ENCODE data around the gene MYO5A. TPM values are rescaled to one million over a fixed set of nuclear protein-coding genes. Genes with fewer than 3 reads are reported as not detected.
"Not testable (repeated sequence)": the region's sequence is repeated elsewhere in the genome, so short reads cannot be mapped to it uniquely, and the experiment has no call there.

Gene MYO5A
- total RNA-seq, 1 donor from 2014 or later = 55.0 TPM

DNA sequence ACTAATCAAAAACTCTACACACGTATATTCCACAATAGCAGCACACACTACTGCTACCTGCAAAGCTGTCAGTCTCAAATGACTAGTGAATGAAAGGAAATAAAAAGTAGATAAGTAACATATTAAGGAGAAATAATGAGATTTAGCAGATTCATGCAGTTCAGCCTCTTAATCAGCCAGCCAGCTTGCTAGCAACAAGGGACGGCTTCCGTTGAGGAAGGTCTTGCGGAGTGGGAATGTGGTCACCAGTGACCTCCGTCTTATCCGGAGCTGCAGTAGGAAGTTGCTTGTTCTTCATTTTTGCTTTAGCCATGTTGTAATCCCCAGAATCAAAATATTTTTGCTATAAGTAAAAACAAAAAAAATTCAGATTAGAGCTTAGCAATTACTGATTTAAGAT, 23.1 kb upstream of the MYO5A start:
- no peaks in the 10 kb centered on the region for H3K9me3 ChIP-seq
- no peak overlapping the region for H3K4me3 ChIP-seq
- no peak for DNase-seq (ENCODE audit: low spot score in 2 of 2)
- intact Hi-C loops (cut with DNase I) = no loop called here
- H3K4me1 ChIP-seq = peaks cover 0 to 6% of the 10 kb centered on the region in 2 donors
- H3K27me3 ChIP-seq = no peaks in the 10 kb centered on the region
- TF ChIP-seq CTCF (IDR thresholded peaks at IDR 0.05) = no peak
- H3K36me3 ChIP-seq = peaks cover 32 to 59% of the 10 kb centered on the region in 2 donors
- no peak overlapping the region for H3K27ac ChIP-seq

- DNase-seq (ENCODE audit: low spot score in 2 of 2); H3K9me3 ChIP-seq; H3K4me1 ChIP-seq; H3K27ac ChIP-seq; intact Hi-C loops (cut with DNase I); H3K4me3 ChIP-seq; H3K27me3 ChIP-seq: not testable (repeated sequence)
- peaks cover 37 to 59% of the 10 kb centered on the region in 2 donors for H3K36me3 ChIP-seq
Measured at GRCh38 chr15:52551186-52551585, 22.5 kb upstream of the MYO5A start.

DNA sequence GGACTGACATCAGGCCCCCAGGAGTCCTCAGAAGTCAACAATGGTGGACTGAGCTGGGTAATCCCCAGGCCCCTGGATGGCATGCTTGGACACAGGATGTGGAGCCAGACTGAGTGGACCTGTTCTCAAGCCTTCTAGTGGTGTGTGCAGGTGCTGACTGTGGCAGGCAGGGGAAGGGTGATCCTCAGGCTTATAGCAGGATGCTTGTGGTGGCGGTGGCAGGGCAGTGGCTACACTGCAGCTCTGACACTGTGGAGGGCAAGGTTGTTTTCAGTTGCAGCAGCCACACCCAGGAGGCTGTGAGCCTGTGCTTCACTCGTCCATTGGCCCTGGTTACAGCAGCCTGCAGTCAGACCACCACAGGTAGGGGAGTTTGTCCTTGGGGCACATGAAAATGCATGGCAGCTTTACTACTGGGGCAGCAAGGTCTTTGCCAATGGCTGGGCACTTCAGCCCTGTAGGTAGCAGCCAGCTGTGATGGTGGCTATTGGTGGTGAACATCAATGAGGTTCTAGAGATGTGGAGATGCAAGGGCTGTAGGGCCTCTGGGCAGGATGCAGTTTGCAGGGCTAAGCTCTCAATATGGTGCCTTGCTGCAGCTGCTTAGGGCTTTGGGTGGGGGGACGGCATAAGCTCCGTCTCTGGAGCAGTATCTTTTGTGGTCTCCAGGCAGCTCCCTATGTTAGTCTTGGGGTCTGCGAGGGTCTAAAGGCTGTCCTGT, 17.5 kb upstream of the MYO5A start:
- H3K9me3 ChIP-seq = no peaks in the 10 kb centered on the region
- H3K4me3 ChIP-seq = no peak overlapping the region
- DNase-seq (ENCODE audit: low spot score in 2 of 2) = no peak
- TF ChIP-seq CTCF (IDR thresholded peaks at IDR 0.05) = no peak
- H3K27me3 ChIP-seq = no peaks in the 10 kb centered on the region
- H3K4me1 ChIP-seq = no peaks in the 10 kb centered on the region
- intact Hi-C loops (cut with DNase I) = no loop called here
- H3K36me3 ChIP-seq = peaks cover 36 to 47% of the 10 kb centered on the region in 2 donors
- H3K27ac ChIP-seq = no peak overlapping the region

GRCh38 chr15:52540374-52541012, 11.8 kb upstream of the MYO5A start:
- Histone ChIP-seq H3K27ac (no peak overlapping the region), H3K27me3 (no peaks in the 10 kb centered on the region), H3K9me3 (no peaks in the 10 kb centered on the region), H3K36me3 (peaks cover 0 to 2% of the 10 kb centered on the region in 2 donors), H3K4me1 (no peaks in the 10 kb centered on the region), H3K4me3 (no peak overlapping the region)
- DNase-seq (ENCODE audit: low spot score in 2 of 2) = no peak
- intact Hi-C loops (cut with DNase I) = no loop called here
- no peak for TF ChIP-seq CTCF (IDR thresholded peaks at IDR 0.05)

GRCh38 chr15:52537459-52537858, 8.8 kb upstream of the MYO5A start:
- Histone ChIP-seq H3K36me3 (no peaks in the 10 kb centered on the region), H3K9me3 (no peaks in the 10 kb centered on the region), H3K27ac (no peak overlapping the region), H3K4me3 (no peak overlapping the region), H3K27me3 (no peaks in the 10 kb centered on the region), H3K4me1 (no peaks in the 10 kb centered on the region)
- intact Hi-C loops (cut with DNase I) = no loop called here
- TF ChIP-seq CTCF (IDR thresholded peaks at IDR 0.05) = no peak
- no peak for DNase-seq (ENCODE audit: low spot score in 2 of 2)

- H3K36me3 ChIP-seq = no peaks in the 10 kb centered on the region
- H3K27me3 ChIP-seq = no peaks in the 10 kb centered on the region
- intact Hi-C loops (cut with DNase I) = no loop called here
- H3K9me3 ChIP-seq = no peaks in the 10 kb centered on the region
- H3K4me3 ChIP-seq = no peak overlapping the region
- no peak for DNase-seq (ENCODE audit: low spot score in 2 of 2)
- H3K4me1 ChIP-seq = peaks cover 0 to 6% of the 10 kb centered on the region in 2 donors
- no peak overlapping the region for H3K27ac ChIP-seq
- TF ChIP-seq CTCF (IDR thresholded peaks at IDR 0.05) = no peak
Measured at GRCh38 chr15:52532427-52532826, 3.7 kb upstream of the MYO5A start.

All from ascending aorta (tissue), 2 donors.